WTC11 (cell line): ENCODE measurements around the gene USP43.

ENCODE experiments used
- CREB1 ChIP-seq: sonication (generic); formaldehyde crosslinking; IDR thresholded peaks from 2 replicates; pipeline ENCODE4 v1.8.0; 2023; ENCODE audit warnings: mild to moderate bottlenecking, missing genetic modification reagents
- FOXJ3 ChIP-seq: sonication (generic); formaldehyde crosslinking; IDR thresholded peaks from 2 replicates; pipeline ENCODE4 v1.9.0; 2021; ENCODE audit warnings: missing genetic modification reagents, mild to moderate bottlenecking, borderline replicate concordance
- PRRX2 ChIP-seq: fragments of 250-450 bp; sonication (Bioruptor Pico); IDR thresholded peaks from 2 replicates; pipeline ENCODE4 v1.8.0; 2021; ENCODE audit warnings: mild to moderate bottlenecking
- SP1 ChIP-seq: sonication (generic); formaldehyde crosslinking; conservative IDR thresholded peaks from 2 replicates; pipeline ENCODE4 v1.8.1; 2022; ENCODE audit warnings: missing genetic modification reagents
- ZNF121 ChIP-seq: sonication (generic); formaldehyde crosslinking; IDR thresholded peaks from 2 replicates; pipeline ENCODE4 v1.8.0; 2023; ENCODE audit warnings: missing genetic modification reagents
- TF ChIP-seq, protein P1 (sequence below): fragments of 200-600 bp; IDR thresholded peaks from 2 replicates; pipeline ENCODE4 v1.8.0; 2022; ENCODE audit warnings: antibody characterized with exemption
- TF ChIP-seq, protein P2 (sequence below): sonication (generic); formaldehyde crosslinking; IDR thresholded peaks from 2 replicates; pipeline ENCODE4 v1.8.1; 2023; ENCODE audit warnings: mild to moderate bottlenecking, missing genetic modification reagents
- TF ChIP-seq, protein P3 (sequence below): sonication (generic); formaldehyde crosslinking; IDR thresholded peaks from 2 replicates; pipeline ENCODE4 v1.8.1; 2022; ENCODE audit warnings: low read depth, mild to moderate bottlenecking, moderate library complexity, missing genetic modification reagents, borderline replicate concordance
- TF ChIP-seq, protein P4 (sequence below): sonication (generic); formaldehyde crosslinking; IDR thresholded peaks from 2 replicates; pipeline ENCODE4 v1.8.0; 2022; ENCODE audit warnings: mild to moderate bottlenecking, missing genetic modification reagents

DNA sequence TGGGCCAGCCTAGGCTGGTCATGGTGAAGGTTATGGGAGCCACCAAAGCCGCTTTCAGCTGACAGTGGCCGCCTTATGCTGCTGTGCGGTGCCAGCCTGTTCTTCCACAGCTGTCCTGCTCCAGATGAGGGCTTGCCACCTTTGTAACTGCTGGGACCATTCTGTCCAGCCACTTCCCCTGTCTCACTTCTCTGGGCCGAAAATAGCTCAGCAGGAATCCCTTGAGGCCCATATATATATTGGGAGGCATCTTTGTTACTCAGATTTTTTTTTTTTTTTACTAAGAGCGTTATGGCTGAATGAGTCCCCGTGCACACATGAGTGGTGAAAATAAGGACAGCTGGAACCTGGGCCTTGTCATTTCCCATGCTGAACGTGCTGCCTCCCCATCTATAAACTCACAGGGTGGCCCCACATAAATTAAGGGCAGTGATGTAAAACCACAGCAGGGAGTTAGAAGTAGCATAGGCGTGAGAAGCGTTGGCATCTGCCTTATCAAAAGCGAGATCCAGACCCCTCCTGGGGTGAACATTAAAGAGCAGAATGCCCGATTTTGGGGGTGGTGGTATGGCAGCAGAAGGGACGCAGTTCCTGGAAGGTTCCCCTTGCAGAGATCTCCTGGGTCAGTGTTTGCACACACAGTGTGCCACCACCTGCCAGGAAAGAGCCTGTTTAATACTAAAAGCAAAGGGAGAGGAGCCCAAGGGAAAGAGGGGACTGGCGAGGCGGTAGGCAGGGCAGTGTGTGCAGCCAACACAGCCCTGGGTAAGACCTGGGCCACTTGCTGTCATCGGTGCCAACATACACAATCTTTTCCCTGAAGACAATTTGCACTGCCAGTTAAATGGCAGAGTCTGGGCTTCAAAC lies 57.8 kb downstream of the USP43 start:
- TF ChIP-seq CREB1 (CRISPR knock-in tag) = no peak
- TF ChIP-seq, protein P1, sequence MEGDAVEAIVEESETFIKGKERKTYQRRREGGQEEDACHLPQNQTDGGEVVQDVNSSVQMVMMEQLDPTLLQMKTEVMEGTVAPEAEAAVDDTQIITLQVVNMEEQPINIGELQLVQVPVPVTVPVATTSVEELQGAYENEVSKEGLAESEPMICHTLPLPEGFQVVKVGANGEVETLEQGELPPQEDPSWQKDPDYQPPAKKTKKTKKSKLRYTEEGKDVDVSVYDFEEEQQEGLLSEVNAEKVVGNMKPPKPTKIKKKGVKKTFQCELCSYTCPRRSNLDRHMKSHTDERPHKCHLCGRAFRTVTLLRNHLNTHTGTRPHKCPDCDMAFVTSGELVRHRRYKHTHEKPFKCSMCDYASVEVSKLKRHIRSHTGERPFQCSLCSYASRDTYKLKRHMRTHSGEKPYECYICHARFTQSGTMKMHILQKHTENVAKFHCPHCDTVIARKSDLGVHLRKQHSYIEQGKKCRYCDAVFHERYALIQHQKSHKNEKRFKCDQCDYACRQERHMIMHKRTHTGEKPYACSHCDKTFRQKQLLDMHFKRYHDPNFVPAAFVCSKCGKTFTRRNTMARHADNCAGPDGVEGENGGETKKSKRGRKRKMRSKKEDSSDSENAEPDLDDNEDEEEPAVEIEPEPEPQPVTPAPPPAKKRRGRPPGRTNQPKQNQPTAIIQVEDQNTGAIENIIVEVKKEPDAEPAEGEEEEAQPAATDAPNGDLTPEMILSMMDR = no peak
- no peak for TF ChIP-seq FOXJ3 (CRISPR knock-in tag)
- TF ChIP-seq, protein P2, sequence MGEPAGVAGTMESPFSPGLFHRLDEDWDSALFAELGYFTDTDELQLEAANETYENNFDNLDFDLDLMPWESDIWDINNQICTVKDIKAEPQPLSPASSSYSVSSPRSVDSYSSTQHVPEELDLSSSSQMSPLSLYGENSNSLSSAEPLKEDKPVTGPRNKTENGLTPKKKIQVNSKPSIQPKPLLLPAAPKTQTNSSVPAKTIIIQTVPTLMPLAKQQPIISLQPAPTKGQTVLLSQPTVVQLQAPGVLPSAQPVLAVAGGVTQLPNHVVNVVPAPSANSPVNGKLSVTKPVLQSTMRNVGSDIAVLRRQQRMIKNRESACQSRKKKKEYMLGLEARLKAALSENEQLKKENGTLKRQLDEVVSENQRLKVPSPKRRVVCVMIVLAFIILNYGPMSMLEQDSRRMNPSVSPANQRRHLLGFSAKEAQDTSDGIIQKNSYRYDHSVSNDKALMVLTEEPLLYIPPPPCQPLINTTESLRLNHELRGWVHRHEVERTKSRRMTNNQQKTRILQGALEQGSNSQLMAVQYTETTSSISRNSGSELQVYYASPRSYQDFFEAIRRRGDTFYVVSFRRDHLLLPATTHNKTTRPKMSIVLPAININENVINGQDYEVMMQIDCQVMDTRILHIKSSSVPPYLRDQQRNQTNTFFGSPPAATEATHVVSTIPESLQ = no peak
- TF ChIP-seq, protein P3, sequence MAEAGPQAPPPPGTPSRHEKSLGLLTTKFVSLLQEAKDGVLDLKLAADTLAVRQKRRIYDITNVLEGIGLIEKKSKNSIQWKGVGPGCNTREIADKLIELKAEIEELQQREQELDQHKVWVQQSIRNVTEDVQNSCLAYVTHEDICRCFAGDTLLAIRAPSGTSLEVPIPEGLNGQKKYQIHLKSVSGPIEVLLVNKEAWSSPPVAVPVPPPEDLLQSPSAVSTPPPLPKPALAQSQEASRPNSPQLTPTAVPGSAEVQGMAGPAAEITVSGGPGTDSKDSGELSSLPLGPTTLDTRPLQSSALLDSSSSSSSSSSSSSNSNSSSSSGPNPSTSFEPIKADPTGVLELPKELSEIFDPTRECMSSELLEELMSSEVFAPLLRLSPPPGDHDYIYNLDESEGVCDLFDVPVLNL (CRISPR knock-in tag) = no peak
- TF ChIP-seq ZNF121 (CRISPR knock-in tag) = no peak
- TF ChIP-seq SP1 (CRISPR knock-in tag) = no peak
- TF ChIP-seq, protein P4, sequence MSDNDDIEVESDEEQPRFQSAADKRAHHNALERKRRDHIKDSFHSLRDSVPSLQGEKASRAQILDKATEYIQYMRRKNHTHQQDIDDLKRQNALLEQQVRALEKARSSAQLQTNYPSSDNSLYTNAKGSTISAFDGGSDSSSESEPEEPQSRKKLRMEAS (CRISPR knock-in tag) = no peak
- TF ChIP-seq PRRX2 (CRISPR knock-in tag) = no peak
